GM21381 (cell line): ENCODE data around the gene APCS.

ENCODE experiments used
- ATAC-seq: cut with Tn5 transposase; IDR thresholded peaks from one replicate; pipeline ENCODE4 v1.9.1; 2021; ENCODE audit warnings: mild to moderate bottlenecking, moderate library complexity; ENCODE audit not compliant: unreplicated experiment

Gene APCS

DNA sequence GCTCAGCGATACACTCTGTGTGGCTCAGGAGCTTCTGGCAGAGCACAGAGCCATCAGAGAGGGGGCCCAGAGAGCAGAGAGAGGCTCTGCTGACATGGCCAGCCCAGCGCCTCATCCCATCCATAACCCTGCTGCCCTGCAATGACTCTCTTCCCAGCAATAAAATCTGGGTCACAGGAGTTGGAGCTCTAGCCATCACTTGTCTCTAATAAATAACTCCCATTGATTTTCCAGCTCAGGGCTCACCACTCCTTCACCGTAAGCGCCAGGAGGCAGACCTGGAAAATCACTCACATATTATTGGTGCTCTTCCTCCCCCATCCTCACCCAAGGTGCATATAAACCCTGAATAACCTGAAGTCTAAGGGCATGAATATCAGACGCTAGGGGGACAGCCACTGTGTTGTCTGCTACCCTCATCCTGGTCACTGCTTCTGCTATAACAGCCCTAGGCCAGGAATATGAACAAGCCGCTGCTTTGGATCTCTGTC is at the start of gene APCS:
TSS of gene APCS (plus strand) at position 366 of the 491 bp plus-strand sequence. CDS start at position 462, 96 bp downstream.
- ATAC-seq, result no peak

DNA sequence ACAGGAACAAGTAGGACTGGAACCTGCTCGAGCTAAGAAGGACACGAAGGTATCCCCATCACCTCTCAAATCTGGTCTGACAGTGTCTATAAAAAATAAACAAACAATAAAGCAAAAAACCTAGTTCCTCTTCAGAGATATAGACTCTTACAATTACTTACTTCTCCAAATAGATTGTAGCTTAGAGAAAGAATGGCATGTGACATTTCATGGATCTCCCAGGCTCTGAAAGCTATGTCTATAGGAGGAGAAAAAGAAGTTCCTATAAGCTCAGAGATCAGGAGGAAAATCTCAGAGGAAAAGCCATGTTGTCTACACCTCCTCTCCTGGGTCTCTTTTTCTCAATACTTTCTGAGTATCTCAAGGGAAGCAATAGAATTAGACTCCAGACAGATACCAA is 39.5 kb upstream of the APCS start:
- no peak for ATAC-seq

DNA sequence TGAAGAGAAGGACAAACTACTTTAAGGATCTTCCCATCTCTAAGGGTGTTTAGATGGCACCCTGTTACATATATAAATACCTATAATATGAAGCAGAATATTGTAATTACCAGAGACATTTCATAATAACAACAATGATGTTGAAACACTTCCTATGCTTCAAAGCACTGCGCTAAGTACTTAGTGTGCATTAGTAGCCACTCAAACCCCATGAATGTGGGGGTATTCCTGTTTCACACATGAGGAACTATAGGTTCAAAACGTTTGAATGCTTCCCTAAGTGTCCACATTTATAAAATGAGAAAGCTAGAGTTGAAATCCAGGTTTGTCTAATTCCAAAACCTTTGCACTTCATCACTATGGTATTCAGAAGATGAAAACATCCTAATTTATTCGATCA is 33.4 kb upstream of the APCS start:
- ATAC-seq, result no peak

GRCh38 chr1:159554696-159555095 is 32.9 kb upstream of the APCS start:
- ATAC-seq, result no peak

DNA sequence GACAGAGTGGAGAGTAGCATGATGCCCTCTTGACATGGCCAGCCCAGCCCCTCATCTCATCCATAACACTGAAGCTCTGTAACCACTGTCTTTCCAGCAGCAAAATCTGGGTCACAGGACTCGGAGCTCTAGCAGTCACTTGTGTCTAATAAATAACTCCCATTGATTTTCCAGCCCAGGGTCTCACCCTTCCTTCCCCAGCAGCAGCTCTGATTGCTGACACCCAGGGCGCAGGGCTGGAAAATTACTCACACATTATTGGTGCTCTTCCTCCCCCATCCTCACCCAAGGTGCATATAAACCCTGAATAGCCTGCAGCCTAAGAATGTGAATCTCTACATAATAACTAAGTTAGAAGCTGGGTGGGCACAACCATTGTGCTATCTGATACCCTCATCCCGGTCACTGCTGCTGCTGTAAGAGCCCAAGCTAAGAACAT is 30.7 kb upstream of the APCS start:
- no peak for ATAC-seq

DNA sequence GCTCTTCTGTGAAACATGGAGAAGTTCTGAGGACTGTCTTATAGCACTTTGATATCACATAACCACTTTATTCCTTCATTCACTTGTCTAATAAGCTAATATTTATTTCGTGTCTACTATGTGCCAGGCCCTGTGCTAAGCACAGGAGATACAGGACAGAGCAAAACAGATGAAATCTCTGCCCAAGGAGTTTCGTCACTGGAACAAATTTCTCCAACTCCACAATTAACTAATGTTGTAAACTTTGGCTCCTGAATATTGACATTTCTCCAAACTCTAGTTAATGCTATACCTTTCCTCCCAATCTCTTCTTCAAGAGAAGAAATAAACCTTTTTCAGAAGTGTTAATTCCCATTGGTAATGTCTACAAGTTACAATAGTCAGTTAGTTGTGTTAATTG is 27.0 kb upstream of the APCS start:
- no peak for ATAC-seq

DNA sequence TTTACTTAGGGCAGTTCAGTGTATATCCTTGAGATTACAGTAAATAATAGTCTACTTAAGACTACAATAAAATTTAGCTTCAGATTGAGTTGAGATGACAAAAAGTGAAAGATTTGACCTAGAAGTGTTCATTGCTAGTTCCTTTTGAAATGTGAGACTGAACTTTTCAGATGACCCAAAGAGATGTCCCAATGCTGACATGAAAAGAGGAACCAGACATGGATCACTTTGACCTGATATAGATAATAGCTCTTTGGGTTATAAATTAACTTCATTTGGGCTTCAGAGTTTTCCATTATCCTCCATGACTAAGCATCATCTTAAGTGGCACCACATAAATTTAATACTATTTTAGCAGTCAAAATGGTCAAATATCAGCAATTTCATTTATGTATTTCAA is 26.1 kb upstream of the APCS start:
- ATAC-seq, result no peak

GRCh38 chr1:159562680-159563079 is 24.9 kb upstream of the APCS start:
- no peak for ATAC-seq

GRCh38 chr1:159577446-159577845 is 10.2 kb upstream of the APCS start:
- ATAC-seq, result no peak

DNA sequence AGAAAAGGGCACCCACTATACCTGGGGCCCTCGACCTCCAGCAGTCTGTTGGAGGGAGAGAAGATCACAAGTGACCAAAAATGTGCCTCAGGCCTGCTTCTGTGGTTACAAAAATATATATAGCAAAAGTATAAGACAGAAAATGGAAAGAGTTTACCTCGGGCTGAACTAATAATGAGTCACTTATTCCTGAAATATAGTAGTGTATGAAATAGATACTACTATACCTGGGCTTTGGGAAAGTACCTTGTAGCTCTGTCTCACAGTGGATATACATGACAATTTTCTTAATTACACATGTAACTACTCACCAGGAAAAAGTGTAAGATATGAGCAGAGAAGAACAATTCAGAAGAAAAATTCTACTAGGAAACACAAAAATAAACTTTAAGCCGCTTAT is 7.3 kb upstream of the APCS start:
- no peak for ATAC-seq

GRCh38 chr1:159581422-159581821 is 6.2 kb upstream of the APCS start:
- no peak for ATAC-seq

DNA sequence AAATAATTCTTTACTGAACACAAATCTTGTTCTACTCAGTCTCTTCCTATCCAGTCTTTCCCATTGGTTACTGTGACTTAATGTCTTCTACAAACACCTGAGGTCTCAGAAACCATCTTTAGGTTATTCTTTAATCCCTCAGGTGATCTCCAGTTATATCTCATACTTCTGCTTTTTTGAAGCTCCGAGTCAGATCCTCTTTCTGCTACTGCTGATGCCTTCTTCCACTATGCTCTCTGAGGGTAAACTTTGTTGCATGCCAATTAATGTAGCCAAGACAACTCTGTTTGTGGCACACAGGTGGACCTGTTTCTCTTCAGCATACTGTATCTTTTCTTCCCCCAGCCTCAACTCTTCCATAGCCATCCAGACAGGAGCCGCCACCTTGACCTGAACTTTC is 3.1 kb upstream of the APCS start:
- ATAC-seq, result no peak

- ATAC-seq, result no peak
These were observed 4.4 kb downstream of the APCS start for GRCh38 chr1:159591981-159592380.

GRCh38 chr1:159594625-159595405 is 7.2 kb downstream of the APCS start:
- no peak for ATAC-seq

DNA sequence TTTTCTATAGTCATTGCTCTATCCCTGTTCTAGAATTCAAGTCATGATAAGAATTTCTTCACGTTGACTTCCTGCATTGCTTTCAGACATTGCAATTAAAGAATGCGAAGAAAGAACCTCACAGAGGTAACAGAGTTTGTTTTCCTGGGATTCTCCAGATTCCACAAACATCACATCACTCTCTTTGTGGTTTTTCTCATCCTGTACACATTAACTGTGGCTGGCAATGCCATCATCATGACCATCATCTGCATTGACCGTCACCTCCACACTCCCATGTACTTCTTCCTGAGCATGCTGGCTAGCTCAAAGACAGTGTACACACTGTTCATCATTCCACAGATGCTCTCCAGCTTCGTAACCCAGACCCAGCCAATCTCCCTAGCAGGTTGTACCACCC is 10.6 kb downstream of the APCS start:
- ATAC-seq, result no peak

- no peak for ATAC-seq
These were observed 13.3 kb downstream of the APCS start for GRCh38 chr1:159600894-159601293.

- no peak for ATAC-seq
These were observed 14.9 kb downstream of the APCS start for GRCh38 chr1:159602501-159602999.

GRCh38 chr1:159612211-159612885 is 24.7 kb downstream of the APCS start:
- ATAC-seq, result no peak

- no peak for ATAC-seq
These were observed 45.3 kb downstream of the APCS start for GRCh38 chr1:159632922-159633321.
